ENCODE results near the gene ARHGAP8.

- TF ChIP-seq PHF8 (IDR thresholded peaks at IDR 0.05; ENCODE audit: borderline replicate concordance, low read depth): no peak
- no peak for TF ChIP-seq CTCF (IDR thresholded peaks at IDR 0.05)
- TF ChIP-seq TP53 (CRISPR knock-in tag; IDR thresholded peaks at IDR 0.05): no peak
- TF ChIP-seq NPAS2 (CRISPR knock-in tag; IDR thresholded peaks at IDR 0.05; ENCODE audit: borderline replicate concordance): no peak
- no peak for TF ChIP-seq FOSL2 (IDR thresholded peaks at IDR 0.05)
- no peak for TF ChIP-seq FOSL2 (CRISPR knock-in tag; IDR thresholded peaks at IDR 0.05)
- TF ChIP-seq ZFP36 (IDR thresholded peaks at IDR 0.05; ENCODE audit: borderline replicate concordance, partially characterized antibody): no peak
- no peak for TF ChIP-seq HOXB5 (CRISPR knock-in tag; IDR thresholded peaks at IDR 0.05)
- TF ChIP-seq CHD2 (IDR thresholded peaks at IDR 0.05; ENCODE audit: low read length, partially characterized antibody): no peak
- no peak for TF ChIP-seq EP300 (IDR thresholded peaks at IDR 0.05)
- no peak for TF ChIP-seq POLR2A (IDR thresholded peaks at IDR 0.05; ENCODE audit: low read length)
- TF ChIP-seq ELK1 (IDR thresholded peaks at IDR 0.05; ENCODE audit: low read depth, low read length): no peak
These were observed 34.2 kb downstream of the ARHGAP8 start for GRCh38 chr22:44786610-44787009.

Measured in A549 (cell line).